Ascending aorta (tissue), 2 donors: ENCODE measurements around the gene DIPK1A. TPM values are rescaled to one million over a fixed set of nuclear protein-coding genes. Genes with fewer than 3 reads are reported as not detected.

ENCODE experiments used
- DNase-seq, 2 donors: peaks; one replicate each; pipeline ENCODE4 v3.0.0-alpha.2; 2019; ENCODE audit warnings: low spot score in 2 of 2
- H3K27ac ChIP-seq, 2 donors: fragments of 200-600 bp; sonication (generic); one replicate each; pipeline ENCODE4 v1.5.1; 2016 to 2017; ENCODE audit warnings: mild to moderate bottlenecking in 1 of 2
- H3K27me3 ChIP-seq: fragments of 200-600 bp; sonication (generic); one replicate; pipeline ENCODE4 v1.5.1; 2017
- H3K36me3 ChIP-seq, 2 donors: fragments of 200-600 bp; sonication (generic); one replicate each; pipeline ENCODE4 v1.5.1; 2016
- H3K4me1 ChIP-seq, 2 donors: fragments of 200-600 bp; sonication (generic); one replicate each; pipeline ENCODE4 v1.5.1; 2016 to 2017; ENCODE audit warnings: mild to moderate bottlenecking in 1 of 2
- H3K4me3 ChIP-seq, 2 donors: fragments of 200-600 bp; sonication (generic); one replicate each; pipeline ENCODE4 v1.5.1; 2016 to 2017; ENCODE audit warnings: mild to moderate bottlenecking in 1 of 2
- H3K9me3 ChIP-seq, 2 donors: fragments of 200-600 bp; sonication (generic); one replicate each; pipeline ENCODE4 v1.5.1; 2016
- intact Hi-C: fragments of 100-400 bp; cut with DNase I; formaldehyde crosslinking; loops from one replicate; pipeline ENCODE4 v1.15.1; 2023
- total RNA-seq: library from RNA; depleted of rRNA; stranded (reverse); fragments of >200 nt; gene quantifications from one replicate; pipeline ENCODE4 v1.1.0, GENCODE V29; 2016
- TF ChIP-seq, protein P1 (sequence below), 3 experiments: fragments of 200-600 bp in 2 of 3; fragments of 450-650 bp in 1 of 3; sonication (generic) in 2 of 3; IDR thresholded peaks; one replicate each; pipeline ENCODE4 v1.5.1; 2016 to 2019; ENCODE audit warnings: antibody characterized with exemption in 3 of 3, mild to moderate bottlenecking in 1 of 3, moderate library complexity in 1 of 3

The DIPK1A gene
- total RNA-seq, 1 donor from 2014 or later, result 7.0 TPM

DNA sequence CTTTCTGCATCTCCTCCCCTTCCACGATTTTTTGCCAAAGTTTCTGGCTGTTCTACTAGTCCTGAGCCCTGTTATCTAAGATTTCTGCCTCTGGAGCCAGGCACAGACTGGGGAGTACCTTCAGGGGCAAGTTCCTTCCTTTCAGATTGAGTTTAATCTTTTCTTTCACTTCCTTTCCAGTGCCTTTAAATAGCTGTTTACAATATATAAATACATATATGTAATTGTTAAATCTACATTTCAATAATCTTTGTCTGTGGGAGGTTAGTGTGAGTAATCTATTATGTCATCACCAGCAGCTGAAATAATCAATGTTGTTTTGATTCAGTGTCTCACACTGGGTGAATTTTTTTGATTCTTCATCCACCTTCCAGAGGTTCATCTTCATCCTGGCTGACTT lies 31.8 kb downstream of the DIPK1A start:
- no peak overlapping the region for H3K4me3 ChIP-seq
- TF ChIP-seq, protein P1, sequence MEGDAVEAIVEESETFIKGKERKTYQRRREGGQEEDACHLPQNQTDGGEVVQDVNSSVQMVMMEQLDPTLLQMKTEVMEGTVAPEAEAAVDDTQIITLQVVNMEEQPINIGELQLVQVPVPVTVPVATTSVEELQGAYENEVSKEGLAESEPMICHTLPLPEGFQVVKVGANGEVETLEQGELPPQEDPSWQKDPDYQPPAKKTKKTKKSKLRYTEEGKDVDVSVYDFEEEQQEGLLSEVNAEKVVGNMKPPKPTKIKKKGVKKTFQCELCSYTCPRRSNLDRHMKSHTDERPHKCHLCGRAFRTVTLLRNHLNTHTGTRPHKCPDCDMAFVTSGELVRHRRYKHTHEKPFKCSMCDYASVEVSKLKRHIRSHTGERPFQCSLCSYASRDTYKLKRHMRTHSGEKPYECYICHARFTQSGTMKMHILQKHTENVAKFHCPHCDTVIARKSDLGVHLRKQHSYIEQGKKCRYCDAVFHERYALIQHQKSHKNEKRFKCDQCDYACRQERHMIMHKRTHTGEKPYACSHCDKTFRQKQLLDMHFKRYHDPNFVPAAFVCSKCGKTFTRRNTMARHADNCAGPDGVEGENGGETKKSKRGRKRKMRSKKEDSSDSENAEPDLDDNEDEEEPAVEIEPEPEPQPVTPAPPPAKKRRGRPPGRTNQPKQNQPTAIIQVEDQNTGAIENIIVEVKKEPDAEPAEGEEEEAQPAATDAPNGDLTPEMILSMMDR (IDR thresholded peaks at IDR 0.05), result no peak
- H3K9me3 ChIP-seq, result no peaks in the 10 kb centered on the region
- intact Hi-C loops, result no loop called here
- no peaks in the 10 kb centered on the region for H3K36me3 ChIP-seq
- no peaks in the 10 kb centered on the region for H3K27me3 ChIP-seq
- no peak overlapping the region for H3K27ac ChIP-seq
- peaks cover 0 to 16% of the 10 kb centered on the region in 2 donors for H3K4me1 ChIP-seq
- DNase-seq, result no peak

GRCh38 chr1:92927870-92928269 lies 33.4 kb downstream of the DIPK1A start:
- no peak for DNase-seq
- TF ChIP-seq, protein P1 (IDR thresholded peaks at IDR 0.05), result no peak
- H3K4me3 ChIP-seq, result no peak overlapping the region
- no peaks in the 10 kb centered on the region for H3K27me3 ChIP-seq
- peaks cover 0 to 4% of the 10 kb centered on the region in 2 donors for H3K4me1 ChIP-seq
- intact Hi-C loops, result no loop called here
- H3K9me3 ChIP-seq, result no peaks in the 10 kb centered on the region
- no peaks in the 10 kb centered on the region for H3K36me3 ChIP-seq
- H3K27ac ChIP-seq, result no peak overlapping the region

DNA sequence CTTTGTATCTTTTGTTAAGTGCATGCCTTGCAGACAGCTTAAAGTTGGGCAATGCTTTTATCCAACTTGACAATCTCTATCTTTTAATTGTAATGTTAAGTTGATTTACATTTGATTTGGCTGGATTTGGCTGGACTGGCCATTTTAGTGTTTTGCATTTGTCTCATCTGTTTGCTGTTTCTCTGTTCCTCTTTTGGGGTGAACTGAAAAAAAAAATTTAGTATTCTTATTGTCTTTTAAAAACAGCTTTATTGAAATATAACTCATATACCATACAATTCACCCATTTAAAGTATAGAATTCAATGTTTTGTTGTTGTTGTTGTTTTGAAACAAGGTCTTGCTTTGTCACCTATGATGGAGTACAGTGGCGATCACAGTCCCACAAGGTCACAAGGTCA lies 34.4 kb downstream of the DIPK1A start:
- Histone ChIP-seq H3K4me1 (peaks cover 0 to 4% of the 10 kb centered on the region in 2 donors), H3K4me3 (no peak overlapping the region), H3K27me3 (no peaks in the 10 kb centered on the region), H3K9me3 (no peaks in the 10 kb centered on the region), H3K36me3 (no peaks in the 10 kb centered on the region), H3K27ac (no peak overlapping the region)
- intact Hi-C loops, result no loop called here
- TF ChIP-seq, protein P1 (IDR thresholded peaks at IDR 0.05), result no peak
- no peak for DNase-seq

DNA sequence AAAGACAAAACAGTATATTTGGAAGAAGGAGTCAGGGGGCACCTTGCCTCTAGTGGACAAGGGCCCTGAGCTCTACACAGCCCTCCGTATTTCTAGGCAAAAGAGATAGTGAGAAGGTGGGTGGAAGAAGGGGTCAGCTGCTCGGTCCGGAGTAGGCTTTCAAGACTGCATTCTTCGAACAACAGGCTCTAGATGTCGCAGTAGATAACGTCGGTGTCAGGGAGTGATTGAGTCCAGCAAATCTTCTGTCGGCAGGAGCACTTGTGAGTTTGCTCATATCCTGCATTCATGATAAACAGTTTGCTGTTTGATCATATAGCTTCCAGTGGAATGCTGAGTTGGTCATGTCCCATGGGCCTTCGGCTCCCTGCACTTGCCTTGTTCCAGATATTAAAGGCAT lies 36.8 kb downstream of the DIPK1A start:
- H3K36me3 ChIP-seq, result no peaks in the 10 kb centered on the region
- intact Hi-C loops, result no loop called here
- DNase-seq, result no peak
- no peaks in the 10 kb centered on the region for H3K9me3 ChIP-seq
- H3K4me3 ChIP-seq, result no peak overlapping the region
- no peaks in the 10 kb centered on the region for H3K27me3 ChIP-seq
- H3K4me1 ChIP-seq, result no peaks in the 10 kb centered on the region
- no peak overlapping the region for H3K27ac ChIP-seq
- TF ChIP-seq, protein P1 (IDR thresholded peaks at IDR 0.05), result no peak

GRCh38 chr1:92923664-92924063 lies 37.6 kb downstream of the DIPK1A start:
- H3K4me1 ChIP-seq, result no peaks in the 10 kb centered on the region
- H3K27me3 ChIP-seq, result no peaks in the 10 kb centered on the region
- no peaks in the 10 kb centered on the region for H3K9me3 ChIP-seq
- H3K36me3 ChIP-seq, result no peaks in the 10 kb centered on the region
- intact Hi-C loops, result no loop called here
- no peak overlapping the region for H3K27ac ChIP-seq
- no peak for DNase-seq
- H3K4me3 ChIP-seq, result no peak overlapping the region
- TF ChIP-seq, protein P1 (IDR thresholded peaks at IDR 0.05), result no peak

- TF ChIP-seq, protein P1 (IDR thresholded peaks at IDR 0.05), result no peak
- Histone ChIP-seq H3K36me3 (no peaks in the 10 kb centered on the region), H3K9me3 (no peaks in the 10 kb centered on the region), H3K27ac (no peak overlapping the region), H3K4me3 (no peak overlapping the region), H3K4me1 (no peaks in the 10 kb centered on the region), H3K27me3 (no peaks in the 10 kb centered on the region)
- no peak for DNase-seq
- intact Hi-C loops, result no loop called here
These were observed 38.8 kb downstream of the DIPK1A start for GRCh38 chr1:92922356-92923035.
